ENCODE data around the gene IL20.

The IL20 gene

GRCh38 chr1:206863266-206863665, 2.2 kb upstream of the IL20 start:
- Mint-ChIP-seq H3K27ac (no peak overlapping the region), H3K36me3 (ENCODE audit: low read depth) (no peaks in the 10 kb centered on the region), H3K4me3 (no peak overlapping the region), H3K27me3 (ENCODE audit: low read depth) (peaks cover 63% of the 10 kb centered on the region), H3K9me3 (no peaks in the 10 kb centered on the region), H3K4me1 (no peaks in the 10 kb centered on the region)
- no peak for TF ChIP-seq CTCF (IDR thresholded peaks at IDR 0.05; ENCODE audit: unreplicated experiment in 3 of 3)

- Mint-ChIP-seq H3K4me3 (no peak overlapping the region), H3K27ac (no peak overlapping the region), H3K36me3 (ENCODE audit: low read depth) (no peaks in the 10 kb centered on the region), H3K4me1 (no peaks in the 10 kb centered on the region), H3K9me3 (no peaks in the 10 kb centered on the region), H3K27me3 (ENCODE audit: low read depth) (peaks cover 61% of the 10 kb centered on the region)
- TF ChIP-seq CTCF (IDR thresholded peaks at IDR 0.05; ENCODE audit: unreplicated experiment in 3 of 3): no peak
These were observed 639 bp downstream of the IL20 start for GRCh38 chr1:206866062-206866461.

- Mint-ChIP-seq H3K9me3 (no peaks in the 10 kb centered on the region), H3K27ac (no peak overlapping the region), H3K27me3 (ENCODE audit: low read depth) (peaks cover 49% of the 10 kb centered on the region), H3K36me3 (ENCODE audit: low read depth) (no peaks in the 10 kb centered on the region), H3K4me3 (no peak overlapping the region), H3K4me1 (no peaks in the 10 kb centered on the region)
- TF ChIP-seq CTCF (IDR thresholded peaks at IDR 0.05; ENCODE audit: unreplicated experiment in 3 of 3): no peak
These were observed 1.8 kb downstream of the IL20 start for GRCh38 chr1:206867239-206867638.

GRCh38 chr1:206867716-206868115, 2.3 kb downstream of the IL20 start:
- Mint-ChIP-seq H3K4me1 (no peaks in the 10 kb centered on the region), H3K27ac (no peak overlapping the region), H3K4me3 (no peak overlapping the region), H3K9me3 (no peaks in the 10 kb centered on the region), H3K27me3 (ENCODE audit: low read depth) (peaks cover 49% of the 10 kb centered on the region), H3K36me3 (ENCODE audit: low read depth) (no peaks in the 10 kb centered on the region)
- TF ChIP-seq CTCF (IDR thresholded peaks at IDR 0.05; ENCODE audit: unreplicated experiment in 3 of 3): no peak

- no peak overlapping the region for H3K27ac Mint-ChIP-seq
- H3K4me3 Mint-ChIP-seq: no peak overlapping the region
- peaks cover 2% of the 10 kb centered on the region for H3K9me3 Mint-ChIP-seq
- TF ChIP-seq CTCF (IDR thresholded peaks at IDR 0.05; ENCODE audit: unreplicated experiment in 3 of 3): no peak
- H3K27me3 Mint-ChIP-seq (ENCODE audit: low read depth): peaks cover 43% of the 10 kb centered on the region
- no peaks in the 10 kb centered on the region for H3K4me1 Mint-ChIP-seq
- no peaks in the 10 kb centered on the region for H3K36me3 Mint-ChIP-seq (ENCODE audit: low read depth)
These were observed 2.8 kb downstream of the IL20 start for GRCh38 chr1:206868264-206868663.

- Mint-ChIP-seq H3K27me3 (ENCODE audit: low read depth) (peaks cover 21% of the 10 kb centered on the region), H3K36me3 (ENCODE audit: low read depth) (no peaks in the 10 kb centered on the region), H3K9me3 (peaks cover 22% of the 10 kb centered on the region), H3K27ac (no peak overlapping the region), H3K4me3 (no peak overlapping the region), H3K4me1 (no peaks in the 10 kb centered on the region)
- TF ChIP-seq CTCF (IDR thresholded peaks at IDR 0.05; ENCODE audit: unreplicated experiment in 3 of 3): no peak
These were observed 6.7 kb downstream of the IL20 start for GRCh38 chr1:206872139-206872538.

Data from nephron (organoid).